DND-41 (cell line): Measurements from ENCODE around the gene IFNA21.

Experiments used
- ATAC-seq: fragments of 200-7000 bp; cut with Tn5 transposase; 3 replicates; pipeline ENCODE4 v1.9.1; 2021; ENCODE audit warnings: low read depth; ENCODE audit not compliant: insufficient read depth
- DNase-seq: peaks from one replicate; pipeline ENCODE4 v3.0.0-alpha.2; 2020
- H2AFZ ChIP-seq: 2 replicates; pipeline ENCODE4 v1.6.0; 2012; ENCODE audit warnings: low read depth, low read length
- H3K27ac ChIP-seq: 2 replicates; pipeline ENCODE4 v1.5.1; 2012; ENCODE audit warnings: low read length, inconsistent platforms
- H3K27me3 ChIP-seq: fragments of 200-600 bp; sonication (generic); 2 replicates; pipeline ENCODE4 v1.6.0; 2012; ENCODE audit warnings: low read length, mild to moderate bottlenecking, inconsistent platforms; ENCODE audit not compliant: insufficient read depth, poor library complexity
- H3K36me3 ChIP-seq: 2 replicates; pipeline ENCODE4 v1.5.1; 2012; ENCODE audit warnings: low read length, inconsistent platforms; ENCODE audit not compliant: insufficient read depth
- H3K4me1 ChIP-seq: 2 replicates; pipeline ENCODE4 v1.5.1; 2012; ENCODE audit warnings: mild to moderate bottlenecking, low read length; ENCODE audit not compliant: insufficient read depth
- H3K4me2 ChIP-seq: 2 replicates; pipeline ENCODE4 v1.6.0; 2012; ENCODE audit warnings: mild to moderate bottlenecking, moderate library complexity, low read length, inconsistent platforms; ENCODE audit not compliant: insufficient read depth
- H3K4me3 ChIP-seq, 2 experiments: fragments of 200-600 bp in 1 of 2; shearing (Covaris generic) in 1 of 2; 2 replicates each; pipeline ENCODE4 v1.5.1; 2012 to 2016; ENCODE audit warnings: inconsistent platforms in 2 of 2, low read length in 2 of 2, mild to moderate bottlenecking in 2 of 2, low read depth in 1 of 2, moderate library complexity in 1 of 2
- H3K79me2 ChIP-seq: 2 replicates; pipeline ENCODE4 v1.6.0; 2012; ENCODE audit warnings: low read length, inconsistent platforms; ENCODE audit not compliant: insufficient read depth
- H3K9ac ChIP-seq: 2 replicates; pipeline ENCODE4 v1.6.0; 2012; ENCODE audit warnings: low read depth, mild to moderate bottlenecking, inconsistent platforms, low read length, moderate library complexity
- H3K9me3 ChIP-seq: 2 replicates; pipeline ENCODE4 v1.5.1; 2012; ENCODE audit warnings: low read length, moderate library complexity, mild to moderate bottlenecking, inconsistent platforms; ENCODE audit not compliant: insufficient read depth, severe bottlenecking
- H4K20me1 ChIP-seq: 2 replicates; pipeline ENCODE4 v1.6.0; 2012; ENCODE audit warnings: low read length; ENCODE audit not compliant: insufficient read depth
- CTCF ChIP-seq: IDR thresholded peaks from 2 replicates; pipeline ENCODE4 v1.5.1; 2012; ENCODE audit warnings: borderline replicate concordance, low read length, moderate library complexity, mild to moderate bottlenecking; ENCODE audit not compliant: poor library complexity, severe bottlenecking; ENCODE audit errors: extremely low read depth
- EZH2 ChIP-seq: IDR thresholded peaks from 3 replicates; pipeline ENCODE4 v1.6.1; 2012; ENCODE audit warnings: borderline replicate concordance, low read depth, mild to moderate bottlenecking, moderate library complexity, low read length, inconsistent platforms; ENCODE audit not compliant: severe bottlenecking

The IFNA21 gene

GRCh38 chr9:21121595-21122251 is 44.7 kb downstream of the IFNA21 start:
- no peak for TF ChIP-seq EZH2
- no peak for TF ChIP-seq CTCF
- H4K20me1 ChIP-seq: no peaks in the 10 kb centered on the region
- no peak overlapping the region for H3K9ac ChIP-seq
- peaks cover 19% of the 10 kb centered on the region for H3K4me1 ChIP-seq
- H3K4me2 ChIP-seq: no peak overlapping the region
- no peaks in the 10 kb centered on the region for H3K79me2 ChIP-seq
- H3K4me3 ChIP-seq: no peak overlapping the region
- no peaks in the 10 kb centered on the region for H3K27me3 ChIP-seq
- H3K36me3 ChIP-seq: no peaks in the 10 kb centered on the region
- ATAC-seq: 0 out of 3 replicates have a peak, but pooled peaks have one; percentile 36
- DNase-seq: no peak
- peaks cover under 1% of the 10 kb centered on the region for H3K9me3 ChIP-seq
- no peak overlapping the region for H2AFZ ChIP-seq
- no peak overlapping the region for H3K27ac ChIP-seq

- no peaks in the 10 kb centered on the region for H3K36me3 ChIP-seq
- DNase-seq (peak; percentile 56), ATAC-seq (peak; percentile 98)
- peaks cover 19% of the 10 kb centered on the region for H3K4me1 ChIP-seq
- H3K4me3 ChIP-seq: no peak overlapping the region
- H2AFZ ChIP-seq: no peak overlapping the region
- no peak overlapping the region for H3K27ac ChIP-seq
- H3K27me3 ChIP-seq: no peaks in the 10 kb centered on the region
- H3K79me2 ChIP-seq: no peaks in the 10 kb centered on the region
- TF ChIP-seq CTCF (no peak), EZH2 (no peak)
- H4K20me1 ChIP-seq: no peaks in the 10 kb centered on the region
- H3K9ac ChIP-seq: no peak overlapping the region
- H3K9me3 ChIP-seq: no peaks in the 10 kb centered on the region
- no peak overlapping the region for H3K4me2 ChIP-seq
Observed at GRCh38 chr9:21121079-21121478, 45.4 kb downstream of the IFNA21 start.

GRCh38 chr9:21119093-21119770 is 47.2 kb downstream of the IFNA21 start:
- no peak for DNase-seq
- TF ChIP-seq EZH2 (no peak), CTCF (no peak)
- Histone ChIP-seq H4K20me1 (no peaks in the 10 kb centered on the region), H2AFZ (no peak overlapping the region), H3K9ac (no peak overlapping the region), H3K79me2 (no peaks in the 10 kb centered on the region), H3K27me3 (no peaks in the 10 kb centered on the region), H3K4me2 (no peak overlapping the region), H3K27ac (no peak overlapping the region), H3K4me1 (peaks cover 19% of the 10 kb centered on the region), H3K9me3 (no peaks in the 10 kb centered on the region), H3K36me3 (no peaks in the 10 kb centered on the region), H3K4me3 (no peak overlapping the region)
- no peak for ATAC-seq
